ENCODE results near the gene HSD17B4.
"Not testable (repeated sequence)": the region's sequence is repeated elsewhere in the genome, so short reads cannot be mapped to it uniquely, and the experiment has no call there.

The HSD17B4 gene

DNA sequence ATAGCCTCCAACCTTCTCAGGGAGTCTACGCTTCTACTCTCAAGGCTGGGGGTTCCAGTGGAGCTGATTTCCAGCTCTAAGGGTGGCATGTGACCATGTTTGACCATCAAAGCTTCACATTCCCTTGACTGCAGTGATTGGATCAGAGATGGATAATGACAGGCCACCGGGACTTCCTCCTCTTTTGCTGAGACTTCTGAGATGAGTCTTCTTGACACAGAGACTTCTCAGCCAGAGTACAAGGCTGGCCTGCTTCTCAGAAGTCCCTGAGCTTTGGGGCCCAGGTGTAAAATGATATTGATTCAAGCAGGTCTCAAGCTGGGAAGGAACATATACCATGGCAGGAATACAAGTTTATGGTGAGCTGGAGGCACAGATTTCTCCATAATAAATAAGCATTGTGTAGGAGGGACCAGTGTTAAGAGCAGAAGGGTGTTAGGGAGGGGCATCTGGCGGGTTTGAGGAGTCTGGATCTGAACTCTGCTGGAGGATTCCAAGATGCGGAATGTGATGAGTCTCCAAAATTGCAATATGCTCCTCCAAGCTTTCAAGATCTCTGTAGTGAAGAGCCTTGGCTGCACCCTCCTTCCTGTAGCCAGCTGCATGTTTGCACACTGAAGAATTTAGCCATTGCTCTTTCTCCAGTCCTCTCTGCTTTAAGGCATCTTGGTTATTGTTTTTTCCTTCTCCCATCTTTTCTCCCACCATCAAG, 41.7 kb upstream of the HSD17B4 start:
- no peak for TF ChIP-seq CTCF (IDR thresholded peaks at IDR 0.05; ENCODE audit: low read depth, low read length)
- H3K4me3 ChIP-seq (ENCODE audit: low read depth, low read length): no peak overlapping the region

DNA sequence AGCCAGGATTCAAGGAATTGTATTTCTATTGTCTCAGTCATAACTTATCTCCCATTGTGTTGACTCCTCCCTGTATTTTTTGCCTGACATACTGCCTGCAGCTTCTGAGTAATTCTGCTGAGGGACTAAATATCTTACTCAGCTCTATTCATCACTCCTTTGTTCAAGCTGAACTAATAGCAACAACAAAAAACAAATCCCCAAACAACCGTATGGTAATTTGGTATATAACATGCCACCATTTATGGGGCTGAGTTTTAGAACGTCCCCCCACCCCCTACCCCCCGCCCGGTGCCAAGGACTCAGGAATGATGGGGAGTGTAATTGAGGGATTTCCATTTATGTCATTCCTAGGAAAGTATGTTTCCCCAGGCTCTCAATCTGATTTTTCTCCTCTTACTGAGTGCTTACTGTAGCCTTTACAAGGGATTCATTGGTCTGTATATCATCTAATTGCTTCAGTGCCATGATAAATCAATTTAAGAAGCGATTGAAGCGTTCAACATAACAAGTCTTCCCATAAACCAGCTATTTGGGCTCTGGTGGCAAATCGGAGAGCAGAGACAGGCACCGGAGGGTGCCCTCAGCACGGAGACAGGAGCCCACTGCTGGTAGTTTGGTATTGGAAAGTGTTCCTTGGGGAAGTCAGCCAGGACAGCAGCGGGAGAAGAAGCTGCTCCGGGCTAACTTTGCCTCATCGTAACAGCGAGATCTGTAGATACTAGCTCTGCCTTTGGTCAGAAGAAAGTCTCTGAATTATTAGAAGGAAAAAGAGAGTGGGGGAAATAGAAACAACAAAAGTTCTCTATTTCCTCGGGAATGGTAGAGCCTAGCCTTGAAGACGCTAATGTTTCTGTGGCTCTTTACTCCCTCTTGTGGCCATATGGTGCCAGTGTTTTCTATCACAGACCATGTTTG, 40.7 kb upstream of the HSD17B4 start:
- peak overlapping the region; percentile 56 for H3K4me3 ChIP-seq (ENCODE audit: low read depth, low read length)
- TF ChIP-seq CTCF (IDR thresholded peaks at IDR 0.05; ENCODE audit: low read depth, low read length): peak; percentile 60

DNA sequence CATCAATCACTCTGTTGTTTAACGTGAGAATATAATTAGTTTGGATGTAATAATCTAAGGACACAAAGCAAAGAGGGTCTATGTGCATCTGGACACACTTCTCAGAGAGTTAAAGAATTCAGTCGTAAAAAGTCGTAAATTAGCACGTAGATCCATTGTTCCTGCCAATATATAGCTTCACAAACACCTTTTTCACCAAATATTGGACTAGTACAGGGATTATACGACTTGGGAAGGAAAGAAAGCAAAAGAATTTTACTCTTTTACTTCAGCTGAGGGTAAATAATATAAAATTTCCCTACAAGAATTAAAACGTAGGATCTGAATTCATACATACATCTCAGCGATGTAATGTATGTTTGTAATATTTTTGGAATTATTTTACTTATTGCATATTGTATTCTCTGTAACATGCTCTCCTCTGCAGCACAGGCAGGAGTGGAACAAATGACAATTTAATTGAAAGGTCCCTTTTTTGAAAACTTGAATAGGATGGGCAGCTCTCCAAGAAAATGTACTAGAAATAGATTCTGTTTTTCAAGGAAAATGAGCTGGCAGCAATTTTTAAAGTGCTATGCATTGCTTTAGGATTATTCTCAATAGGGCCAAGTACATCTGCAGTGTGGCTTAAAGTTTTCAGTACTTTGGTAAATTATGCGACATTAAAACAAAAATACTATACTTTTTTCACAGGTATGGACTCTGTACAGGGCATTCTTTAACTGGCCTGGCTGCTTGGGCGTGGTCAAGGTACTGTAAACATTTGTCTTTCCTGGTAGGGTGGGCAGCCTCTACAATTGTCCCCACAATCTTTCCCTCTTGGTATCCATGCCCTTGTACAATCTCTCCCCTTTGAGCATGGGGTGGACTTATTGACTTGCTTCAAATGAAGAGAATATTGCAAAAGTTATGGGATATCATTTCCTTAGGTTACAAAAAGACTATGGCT, 39.7 kb upstream of the HSD17B4 start:
- H3K4me3 ChIP-seq (ENCODE audit: low read depth, low read length): no peak overlapping the region
- TF ChIP-seq CTCF (IDR thresholded peaks at IDR 0.05; ENCODE audit: low read depth, low read length): no peak

DNA sequence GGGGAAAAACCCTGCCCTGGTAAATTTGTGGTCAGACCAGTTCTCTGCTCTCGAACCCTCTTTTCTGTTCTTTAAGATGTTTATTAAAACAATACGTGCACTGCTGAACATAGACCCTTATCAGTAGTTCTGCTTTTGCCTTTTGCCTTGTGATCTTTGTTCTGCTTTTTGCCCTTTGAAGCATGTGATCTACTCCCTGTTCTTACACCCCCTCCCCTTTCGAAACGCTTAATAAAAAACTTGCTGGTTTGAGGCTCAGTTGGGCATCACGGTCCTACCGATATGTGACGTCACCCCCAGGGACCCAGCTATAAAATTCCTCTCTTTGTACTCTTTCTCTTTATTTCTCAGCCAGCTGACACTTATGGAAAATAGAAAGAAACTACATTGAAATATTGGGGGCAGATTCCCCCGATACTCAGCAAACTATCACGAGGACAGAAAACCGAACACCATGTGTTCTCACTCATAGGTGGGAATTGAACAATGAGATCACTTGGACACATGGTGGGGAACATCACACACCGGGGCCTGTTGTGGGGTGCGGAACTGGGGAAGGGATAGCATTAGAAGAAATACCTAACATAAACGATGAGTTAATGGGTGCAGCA, 38.1 kb upstream of the HSD17B4 start:
- not testable (repeated sequence) for H3K4me3 ChIP-seq (ENCODE audit: low read depth, low read length)

DNA sequence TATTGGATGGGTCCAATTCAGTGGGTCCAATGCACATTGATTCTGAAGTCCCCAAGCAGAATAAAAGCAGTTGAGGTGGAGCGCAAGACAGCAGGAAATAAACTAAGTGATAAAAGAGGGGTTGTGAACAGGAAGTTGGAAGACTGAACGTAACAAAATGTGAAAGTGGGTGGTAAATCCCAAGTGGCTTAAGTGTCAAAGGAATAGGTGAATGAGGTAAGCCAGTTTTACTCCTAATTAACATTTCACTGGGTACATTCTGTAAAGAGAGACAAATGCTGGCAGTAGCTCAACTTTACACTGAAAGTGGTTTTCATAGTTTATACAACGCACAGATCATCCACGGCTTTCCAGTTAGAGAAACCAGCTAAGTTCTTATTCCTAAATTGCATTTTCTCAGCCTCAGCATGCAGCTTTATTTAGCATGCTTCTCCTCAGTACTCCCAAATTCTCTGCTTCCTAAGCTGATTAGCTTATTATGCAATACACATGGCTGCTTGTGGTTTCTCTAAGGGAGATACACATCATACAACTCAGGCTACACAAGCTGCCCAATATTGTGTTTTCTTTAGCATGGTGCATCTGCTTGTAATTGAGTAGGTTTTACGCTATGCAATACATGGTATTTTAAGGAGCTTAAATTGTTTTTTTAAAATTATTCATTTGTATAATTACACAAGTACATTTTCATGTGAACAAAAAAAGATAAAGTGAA, 34.2 kb upstream of the HSD17B4 start:
- TF ChIP-seq CTCF (IDR thresholded peaks at IDR 0.05; ENCODE audit: low read depth, low read length): no peak
- H3K4me3 ChIP-seq (ENCODE audit: low read depth, low read length): no peak overlapping the region

DNA sequence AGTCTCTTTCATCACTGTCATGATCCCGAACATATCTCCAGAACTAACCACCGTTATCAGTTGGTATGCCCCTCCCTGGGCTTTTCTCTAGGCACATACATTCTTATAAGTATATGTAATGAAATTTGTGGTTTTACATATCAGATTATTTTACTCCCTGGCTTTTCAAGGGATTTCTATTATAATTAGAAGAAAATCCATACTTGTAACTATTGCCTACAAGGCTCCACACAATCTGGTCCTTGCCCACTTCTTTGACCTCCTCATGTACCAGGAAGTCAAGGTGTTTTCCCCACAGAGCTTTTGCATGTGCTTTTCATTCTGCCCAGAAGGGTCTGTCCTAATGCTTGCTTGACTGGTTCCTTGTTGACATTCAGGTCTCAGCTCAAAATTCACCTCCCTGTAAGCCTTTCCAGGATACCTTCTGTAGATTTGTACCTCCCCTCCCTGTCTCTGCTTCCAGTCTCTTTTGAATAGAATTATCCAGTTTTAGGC, 33.6 kb upstream of the HSD17B4 start:
- TF ChIP-seq CTCF (IDR thresholded peaks at IDR 0.05; ENCODE audit: low read depth, low read length): no peak
- no peak overlapping the region for H3K4me3 ChIP-seq (ENCODE audit: low read depth, low read length)

All from WI38 (cell line).